ENCODE data around the gene GCNA.
"Not testable (repeated sequence)": the region's sequence is repeated elsewhere in the genome, so short reads cannot be mapped to it uniquely, and the experiment has no call there.

The GCNA gene

GRCh38 chrX:71652405-71652804 lies 74.2 kb downstream of the GCNA start:
- no peak for DNase-seq

DNA sequence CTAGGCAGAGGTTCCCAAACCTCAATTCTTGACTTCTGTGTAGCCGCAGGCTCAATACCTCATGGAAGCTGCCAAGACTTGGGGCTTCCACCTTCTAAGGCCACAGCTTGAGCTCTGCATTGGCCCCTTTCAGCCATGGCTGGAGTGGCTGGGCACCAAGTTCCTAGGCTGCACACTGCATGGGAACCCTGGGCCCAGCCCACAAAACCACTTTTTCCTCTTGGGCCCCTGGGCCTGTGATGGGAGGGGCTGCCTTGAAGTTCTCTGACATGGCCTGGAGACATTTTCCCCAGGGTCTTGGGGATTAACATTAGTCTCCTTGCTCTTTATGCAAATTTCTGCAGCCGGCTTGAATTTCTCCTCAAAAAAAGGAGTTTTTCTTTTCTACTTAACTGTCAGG lies 75.1 kb downstream of the GCNA start:
- DNase-seq: no peak

- no peak for DNase-seq
Measured at GRCh38 chrX:71657267-71657666, 79.0 kb downstream of the GCNA start.

DNA sequence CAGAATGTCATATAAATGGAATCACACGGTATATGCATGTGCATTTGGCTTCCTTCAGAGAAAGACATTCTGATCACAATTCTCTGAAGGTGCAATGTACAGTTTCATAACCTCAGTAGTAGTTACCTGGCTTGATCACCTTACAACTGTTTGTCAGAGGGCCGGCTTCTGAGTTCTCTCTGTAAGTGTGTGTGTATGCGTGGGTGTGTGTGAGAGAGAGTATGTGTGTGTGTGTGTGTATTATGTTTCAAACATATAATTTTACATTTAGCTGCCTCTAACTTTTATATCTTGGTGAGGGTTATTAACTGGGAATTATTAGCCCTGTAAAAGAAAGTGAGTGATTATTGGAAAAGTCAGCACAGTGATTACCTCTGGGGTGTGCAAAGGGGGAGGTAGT lies 81.1 kb downstream of the GCNA start:
- no peak for DNase-seq

- no peak for DNase-seq
Measured at GRCh38 chrX:71659959-71660358, 81.7 kb downstream of the GCNA start.

- no peak for DNase-seq
Measured at GRCh38 chrX:71660562-71661416, 82.6 kb downstream of the GCNA start.

DNA sequence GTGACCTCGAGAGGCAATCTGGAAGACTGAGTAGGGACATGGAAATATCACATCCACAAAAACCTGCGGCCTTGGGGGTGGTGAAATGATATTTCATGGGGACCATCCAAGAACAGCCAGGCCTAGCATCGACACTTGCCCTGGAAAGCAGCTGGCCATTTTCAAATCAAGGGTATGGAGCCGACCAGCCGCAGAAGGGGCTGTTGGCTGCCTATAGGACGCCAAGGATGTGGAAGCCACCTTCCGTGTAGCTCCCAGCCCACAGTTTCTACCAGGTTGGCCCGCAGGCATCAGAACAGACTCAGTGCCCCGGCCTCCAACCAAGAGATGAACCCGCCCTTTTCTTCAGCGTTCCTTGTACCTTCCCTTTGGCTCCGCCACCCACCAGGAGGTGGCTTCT lies 83.7 kb downstream of the GCNA start:
- no peak for DNase-seq

GRCh38 chrX:71662654-71663053 lies 84.4 kb downstream of the GCNA start:
- not testable (repeated sequence) for DNase-seq
